KMS-11 (cell line): Measurements from ENCODE around the gene CLPSL1.

Experiments used
- H2AFZ ChIP-seq: fragments of 200-600 bp; sonication (generic); 2 replicates; pipeline ENCODE4 v1.6.1; 2016; ENCODE audit warnings: antibody characterized with exemption, mixed run types, low read depth
- H3K27ac ChIP-seq: fragments of 200-600 bp; sonication (generic); 2 replicates; pipeline ENCODE4 v1.6.1; 2016; ENCODE audit warnings: mild to moderate bottlenecking, mixed run types
- H3K27me3 ChIP-seq: fragments of 200-600 bp; sonication (generic); 2 replicates; pipeline ENCODE4 v1.6.1; 2017; ENCODE audit warnings: mild to moderate bottlenecking, low read depth, mixed run types, moderate library complexity; ENCODE audit not compliant: insufficient read depth
- H3K36me3 ChIP-seq: fragments of 200-600 bp; sonication (generic); 2 replicates; pipeline ENCODE4 v1.6.1; 2017; ENCODE audit warnings: mild to moderate bottlenecking, mixed run types; ENCODE audit not compliant: insufficient read depth
- H3K4me1 ChIP-seq: fragments of 200-600 bp; sonication (generic); 2 replicates; pipeline ENCODE4 v1.6.1; 2016; ENCODE audit warnings: mild to moderate bottlenecking, low read depth, mixed run types; ENCODE audit not compliant: poor library complexity, severe bottlenecking
- H3K4me2 ChIP-seq: fragments of 200-600 bp; sonication (generic); 2 replicates; pipeline ENCODE4 v1.7.0; 2016; ENCODE audit warnings: mild to moderate bottlenecking, mixed run types
- H3K4me3 ChIP-seq: fragments of 200-600 bp; sonication (generic); IDR thresholded peaks from 2 replicates; pipeline ENCODE4 v1.6.1; 2017; ENCODE audit warnings: low read depth, low read length, mixed read lengths; ENCODE audit not compliant: insufficient read depth
- H3K79me2 ChIP-seq: fragments of 200-600 bp; sonication (generic); 2 replicates; pipeline ENCODE4 v1.6.1; 2016; ENCODE audit warnings: low read depth, mixed run types; ENCODE audit not compliant: insufficient read depth
- H3K9ac ChIP-seq: fragments of 200-600 bp; sonication (generic); 2 replicates; pipeline ENCODE4 v1.6.1; 2016; ENCODE audit warnings: mild to moderate bottlenecking, mixed run types
- H4K20me1 ChIP-seq: fragments of 200-600 bp; sonication (generic); 2 replicates; pipeline ENCODE4 v1.6.1; 2016; ENCODE audit warnings: mild to moderate bottlenecking, mixed run types; ENCODE audit not compliant: insufficient read depth
- CTCF ChIP-seq: fragments of 200-600 bp; sonication (generic); conservative IDR thresholded peaks from 2 replicates; pipeline ENCODE4 v1.6.1; 2017; ENCODE audit warnings: low read depth, mild to moderate bottlenecking, antibody characterized with exemption, low read length, moderate library complexity, mixed read lengths

The CLPSL1 gene

GRCh38 chr6:35754452-35755277, 26.2 kb upstream of the CLPSL1 start:
- Histone ChIP-seq H3K27ac (no peak overlapping the region), H3K79me2 (no peaks in the 10 kb centered on the region), H3K4me3 (no peak overlapping the region), H3K9ac (no peak overlapping the region), H3K4me1 (no peaks in the 10 kb centered on the region), H4K20me1 (no peaks in the 10 kb centered on the region), H3K4me2 (no peak overlapping the region), H2AFZ (no peak overlapping the region), H3K27me3 (no peaks in the 10 kb centered on the region), H3K36me3 (no peaks in the 10 kb centered on the region)
- no peak for TF ChIP-seq CTCF

- no peaks in the 10 kb centered on the region for H3K27me3 ChIP-seq
- no peak overlapping the region for H3K9ac ChIP-seq
- no peaks in the 10 kb centered on the region for H4K20me1 ChIP-seq
- H3K27ac ChIP-seq = no peak overlapping the region
- H3K4me3 ChIP-seq = no peak overlapping the region
- H3K4me1 ChIP-seq = no peaks in the 10 kb centered on the region
- no peaks in the 10 kb centered on the region for H3K36me3 ChIP-seq
- H3K4me2 ChIP-seq = no peak overlapping the region
- TF ChIP-seq CTCF = no peak
- no peaks in the 10 kb centered on the region for H3K79me2 ChIP-seq
- no peak overlapping the region for H2AFZ ChIP-seq
Measured at GRCh38 chr6:35755278-35755924, 25.4 kb upstream of the CLPSL1 start.

- no peaks in the 10 kb centered on the region for H4K20me1 ChIP-seq
- no peaks in the 10 kb centered on the region for H3K36me3 ChIP-seq
- no peak overlapping the region for H3K4me3 ChIP-seq
- H3K4me1 ChIP-seq = no peaks in the 10 kb centered on the region
- H2AFZ ChIP-seq = no peak overlapping the region
- TF ChIP-seq CTCF = no peak
- no peak overlapping the region for H3K4me2 ChIP-seq
- H3K27me3 ChIP-seq = no peaks in the 10 kb centered on the region
- no peak overlapping the region for H3K9ac ChIP-seq
- no peak overlapping the region for H3K27ac ChIP-seq
- H3K79me2 ChIP-seq = no peaks in the 10 kb centered on the region
Measured at GRCh38 chr6:35757456-35758123, 23.2 kb upstream of the CLPSL1 start.

- H3K79me2 ChIP-seq = no peaks in the 10 kb centered on the region
- H3K27me3 ChIP-seq = no peaks in the 10 kb centered on the region
- no peak overlapping the region for H3K4me2 ChIP-seq
- H3K4me1 ChIP-seq = no peaks in the 10 kb centered on the region
- no peaks in the 10 kb centered on the region for H3K36me3 ChIP-seq
- H4K20me1 ChIP-seq = no peaks in the 10 kb centered on the region
- no peak overlapping the region for H3K27ac ChIP-seq
- no peak overlapping the region for H3K4me3 ChIP-seq
- no peak overlapping the region for H3K9ac ChIP-seq
- H2AFZ ChIP-seq = no peak overlapping the region
- no peak for TF ChIP-seq CTCF
Measured at GRCh38 chr6:35759426-35759825, 21.4 kb upstream of the CLPSL1 start.
